NCI-H526 treated with DMSO at 0.1 percent for 48 hours (cell line): ENCODE data around the gene STRN3.
A peak's percentile ranks its signal among the peaks of the same experiment; 100 is the strongest.
"Not testable (repeated sequence)": the region's sequence is repeated elsewhere in the genome, so short reads cannot be mapped to it uniquely, and the experiment has no call there.

Experiments
- DNase-seq: peaks from one replicate; lab custom pipeline; 2025; lab: John Stamatoyannopoulos, UW

The STRN3 gene

GRCh38 chr14:31037709-31038221 lies 11.6 kb upstream of the STRN3 start:
- DNase-seq = no peak

- no peak for DNase-seq
Observed at GRCh38 chr14:31036552-31036951, 10.4 kb upstream of the STRN3 start.

GRCh38 chr14:31030469-31030868 lies 4.3 kb upstream of the STRN3 start:
- no peak for DNase-seq

DNA sequence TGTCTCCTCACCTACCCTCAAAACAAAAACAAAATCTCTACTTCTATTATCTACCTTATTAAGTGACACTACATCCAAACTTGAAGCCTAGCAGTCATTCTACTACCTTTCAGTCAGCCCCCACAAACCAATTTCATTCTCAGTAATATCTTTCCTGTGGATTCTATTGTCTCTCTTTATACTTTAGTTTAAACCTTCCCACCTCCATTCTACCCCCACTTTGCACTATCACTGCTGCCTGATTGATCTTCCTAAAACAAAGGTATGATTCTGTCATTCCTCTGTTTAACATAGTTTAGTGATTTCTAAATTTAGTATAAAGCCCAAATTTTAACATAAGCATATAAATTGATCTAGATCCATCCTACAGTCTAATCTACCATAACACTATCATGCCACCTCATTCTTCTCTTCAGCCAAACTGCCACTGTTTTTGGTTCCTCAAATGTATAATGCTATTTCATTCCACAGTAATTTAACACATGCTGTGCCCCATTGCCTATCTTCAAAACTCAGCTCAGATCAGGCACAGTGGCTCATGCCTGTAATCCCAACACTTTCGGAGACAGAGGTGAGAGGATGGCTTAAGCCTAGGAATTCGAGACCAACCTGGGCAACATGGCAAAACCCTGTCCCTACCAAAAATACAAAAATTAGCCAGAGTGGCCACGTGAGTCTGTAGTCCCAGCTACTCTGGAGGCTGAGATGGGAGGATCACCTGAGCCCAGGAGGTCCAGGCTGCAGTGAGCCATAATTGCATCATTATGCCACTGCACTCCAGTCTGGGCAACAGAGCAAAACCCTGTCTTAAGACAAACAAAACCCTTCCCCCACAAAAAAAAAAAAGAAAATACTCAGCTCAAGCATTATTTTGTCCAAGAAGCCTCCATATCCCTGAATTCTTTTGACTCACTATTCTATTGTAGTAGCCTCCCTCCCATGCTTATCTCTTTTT lies 3.1 kb upstream of the STRN3 start:
- no peak for DNase-seq

GRCh38 chr14:31027847-31028246 lies 1.7 kb upstream of the STRN3 start:
- no peak for DNase-seq

DNA sequence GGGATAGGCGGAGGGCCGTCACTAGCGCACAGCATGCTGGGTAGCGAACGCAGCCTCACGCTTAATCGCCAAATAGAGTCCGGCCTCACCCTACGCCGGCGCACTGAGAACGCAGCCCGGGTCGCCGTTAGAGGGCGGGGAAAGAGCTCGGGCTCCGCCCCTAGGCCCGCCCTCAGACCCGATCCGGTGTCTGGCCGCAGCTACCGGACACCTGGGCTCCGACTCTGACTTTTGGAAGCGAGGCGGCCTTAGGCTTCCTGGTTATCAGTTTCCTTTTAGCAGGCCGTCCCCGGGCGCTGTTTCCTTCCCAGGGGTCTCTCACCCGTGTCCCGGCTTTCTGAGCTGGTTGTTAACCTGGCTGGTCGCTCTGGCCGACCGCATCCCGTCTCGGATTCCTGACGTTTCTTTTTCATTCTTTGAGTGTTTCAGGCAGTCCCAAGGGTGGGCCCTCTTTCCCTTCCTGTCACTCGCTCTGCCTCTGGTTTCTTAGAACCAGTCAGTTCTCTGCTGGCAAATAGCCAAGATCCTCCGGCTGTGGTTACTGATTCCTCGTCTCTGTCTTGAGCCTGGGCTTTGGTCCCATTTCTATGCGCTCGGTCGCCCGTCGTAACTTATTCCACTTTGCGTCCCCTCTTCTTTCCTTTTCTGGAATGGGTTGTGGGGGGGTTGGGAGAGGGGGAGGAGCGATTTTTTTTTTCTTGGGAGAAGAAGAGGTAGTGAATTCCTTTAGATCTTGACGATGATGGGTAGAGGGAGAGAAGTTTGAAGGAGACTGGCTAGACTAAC lies 464 bp upstream of the STRN3 start:
- DNase-seq = peak; percentile 92

DNA sequence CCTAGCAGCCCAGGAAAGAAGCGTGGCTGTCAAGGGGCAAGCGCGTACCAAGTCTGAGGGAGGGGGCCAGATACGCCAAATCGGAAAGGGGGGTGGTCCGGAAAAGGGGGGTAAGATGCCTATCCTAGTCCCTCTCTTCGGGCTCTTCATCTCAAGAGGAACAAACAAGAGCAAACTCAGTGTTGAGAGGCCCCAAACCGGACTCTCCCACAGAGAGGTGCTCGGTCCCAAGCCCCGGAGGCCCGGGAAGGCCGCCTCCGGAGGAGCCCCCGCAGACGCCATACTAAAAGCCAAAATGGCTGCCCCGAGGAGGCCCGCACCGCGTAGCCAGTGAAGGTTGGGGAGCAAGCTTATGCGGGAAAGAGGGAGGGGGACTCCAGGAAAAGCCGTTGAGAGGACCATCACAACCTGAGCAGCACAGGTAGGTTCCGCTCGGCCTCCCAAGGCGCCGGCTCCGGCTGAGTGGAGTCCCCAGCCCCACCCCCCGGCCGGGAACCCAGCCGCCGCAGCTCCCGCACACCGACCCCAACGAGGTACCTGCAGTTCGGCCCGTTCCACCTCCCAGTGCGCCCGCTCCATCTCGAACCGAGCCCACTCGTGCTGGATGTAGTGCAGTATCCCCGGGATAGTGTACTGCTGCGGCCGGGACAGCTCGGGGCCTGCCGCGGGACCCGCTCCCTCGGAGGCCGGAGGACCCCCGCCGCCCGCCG lies 657 bp downstream of the STRN3 start, which contains the start of gene AP4S1:
Gene AP4S1 (plus strand): TSS at position 283 of the 710 bp plus-strand sequence. CDS start 40,548 bp downstream, outside the sequence.
- peak; percentile 35 for DNase-seq

- peak; percentile 31 for DNase-seq
Observed at GRCh38 chr14:31024577-31025366, 1.4 kb downstream of the STRN3 start.

DNA sequence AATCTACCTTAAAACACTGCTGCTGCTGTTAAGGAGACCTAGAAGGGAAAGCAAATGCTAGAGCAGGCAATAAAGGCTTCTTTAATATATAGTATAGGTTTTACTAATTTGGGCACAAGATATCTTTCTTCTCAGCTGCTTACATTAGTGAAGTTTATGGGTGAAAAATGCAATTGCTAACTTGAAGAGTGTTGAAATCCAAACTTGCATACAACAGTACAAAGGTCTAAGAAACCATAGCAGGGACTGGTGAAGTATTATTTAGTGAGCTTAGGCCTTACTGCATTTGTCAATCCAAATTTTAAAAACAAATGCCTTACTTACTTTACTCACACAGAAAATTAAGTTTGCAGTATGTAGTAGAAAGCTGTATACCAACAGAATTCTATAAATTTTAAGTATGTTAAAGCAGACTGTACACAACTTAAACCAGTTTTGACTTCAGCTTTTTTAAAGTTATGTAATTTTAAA lies 2.1 kb downstream of the STRN3 start:
- no peak for DNase-seq

- DNase-seq = no peak
Observed at GRCh38 chr14:31022386-31022785, 3.8 kb downstream of the STRN3 start.

- DNase-seq = no peak
Observed at GRCh38 chr14:31021576-31021949, 4.6 kb downstream of the STRN3 start.

- no peak for DNase-seq
Observed at GRCh38 chr14:31020834-31021575, 5.2 kb downstream of the STRN3 start.

DNA sequence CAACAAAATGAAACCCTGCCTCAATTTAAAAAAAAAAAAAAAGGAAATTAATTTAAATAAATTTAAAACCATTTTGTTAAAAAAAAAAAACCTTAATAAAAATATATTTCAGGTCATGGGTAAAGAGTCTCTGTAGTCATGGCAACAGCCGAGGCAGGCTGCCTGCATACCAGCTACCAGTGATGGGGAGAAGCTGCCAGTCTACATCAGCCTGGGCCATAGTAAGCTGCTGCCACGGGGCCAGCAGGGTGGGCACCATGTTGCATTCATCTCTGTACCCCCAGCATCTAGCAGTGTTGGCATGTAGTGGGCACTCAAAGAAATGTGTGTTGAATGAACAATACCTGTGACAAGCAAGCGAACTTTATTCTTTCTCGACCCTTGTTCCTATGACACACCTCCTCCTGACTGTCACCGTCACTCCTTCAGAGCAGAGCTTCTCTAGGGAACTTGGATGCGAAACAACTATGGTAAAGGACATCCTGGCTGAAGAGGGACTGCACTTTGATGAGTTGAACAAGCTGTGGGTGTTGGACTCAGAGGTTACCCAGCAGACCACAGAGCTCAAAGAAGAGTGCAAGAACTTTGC lies 8.0 kb downstream of the STRN3 start:
- DNase-seq = no peak

DNA sequence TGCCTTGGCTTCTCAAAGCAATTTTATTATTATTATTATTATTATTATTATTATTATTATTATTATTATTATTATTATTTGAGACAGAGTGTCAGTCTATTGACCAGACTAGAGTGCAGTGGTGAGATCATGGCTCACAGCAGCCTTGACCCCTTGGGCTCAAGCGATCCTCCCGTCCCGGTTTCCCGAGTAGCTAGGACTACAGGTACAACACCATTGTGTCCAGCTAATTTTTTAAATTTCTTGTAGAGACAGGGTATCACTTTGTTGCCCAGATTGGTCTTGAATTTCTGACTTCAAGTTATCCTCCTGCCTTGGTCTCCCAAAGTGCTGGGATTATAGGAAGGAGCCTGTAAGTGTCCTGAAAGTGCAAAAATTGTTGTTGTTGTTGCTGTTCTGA lies 12.3 kb downstream of the STRN3 start:
- DNase-seq = no peak

DNA sequence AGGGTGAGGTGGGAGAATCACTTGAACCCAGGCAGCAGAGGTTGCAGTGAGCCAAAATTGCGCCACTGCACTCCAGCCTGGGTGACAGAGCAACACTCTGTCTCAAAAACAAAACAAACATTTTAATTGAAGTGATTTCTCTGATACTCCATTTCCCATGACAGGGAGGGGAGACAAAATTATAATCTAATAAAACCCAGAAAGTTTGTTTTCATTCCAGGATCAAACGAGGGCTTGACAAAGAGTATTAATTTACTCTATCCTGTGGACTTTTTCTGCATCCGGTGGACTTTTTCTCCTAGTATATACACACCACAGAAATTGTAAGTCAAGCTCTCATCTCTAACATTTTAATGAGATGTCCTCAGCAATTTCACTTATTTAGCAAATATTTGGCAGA lies 15.2 kb downstream of the STRN3 start:
- no peak for DNase-seq

DNA sequence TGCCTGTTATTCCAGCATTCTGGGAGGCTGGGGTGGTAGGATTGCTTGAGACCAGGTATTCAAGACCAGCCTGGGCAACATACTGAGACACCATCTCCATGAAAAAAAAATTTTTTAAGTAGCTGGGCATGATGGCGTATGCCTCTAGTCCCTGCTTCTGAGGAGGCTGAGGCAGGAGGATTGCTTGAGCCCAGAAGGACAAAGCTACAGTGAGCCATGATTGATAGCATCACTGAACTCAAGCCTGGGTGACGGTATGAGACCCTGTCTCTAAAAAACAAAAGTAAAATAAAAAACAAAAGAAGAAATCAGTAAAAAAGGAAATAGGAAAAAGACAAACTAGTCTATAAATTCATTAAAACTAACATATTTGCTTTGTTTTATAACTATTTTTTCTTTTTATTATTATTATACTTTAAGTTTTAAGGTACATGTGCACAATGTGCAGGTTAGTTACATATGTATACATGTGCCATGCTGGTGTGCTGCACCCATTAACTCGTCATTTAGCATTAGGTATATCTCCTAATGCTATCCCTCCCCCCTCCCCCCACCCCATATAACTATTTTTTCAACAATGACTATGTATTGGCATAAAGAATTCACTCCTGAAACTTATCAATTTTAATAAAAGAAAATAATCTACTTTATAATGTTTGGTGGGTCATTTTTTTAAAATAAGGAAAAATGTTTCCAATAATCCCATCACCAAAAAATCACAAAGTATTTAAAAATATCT lies 16.2 kb downstream of the STRN3 start:
- no peak for DNase-seq

DNA sequence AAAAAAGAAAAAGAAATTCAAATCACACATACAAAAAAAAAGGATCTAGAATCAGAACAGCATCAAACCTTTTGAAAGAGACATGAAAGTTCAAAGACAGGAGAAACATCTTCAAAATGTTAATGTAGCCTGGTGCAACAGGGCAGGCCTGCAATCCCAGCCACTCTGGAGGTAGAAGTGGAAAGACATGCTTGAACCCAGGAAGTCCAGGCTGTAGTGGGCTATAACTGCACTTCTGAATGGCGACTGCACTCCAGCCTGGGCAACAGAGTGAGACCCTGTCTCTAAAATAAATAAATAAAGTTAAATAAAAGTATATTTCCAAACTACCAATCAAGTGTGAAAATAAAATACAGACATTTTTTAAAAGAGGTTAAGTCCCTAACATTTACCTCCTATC lies 19.5 kb downstream of the STRN3 start:
- DNase-seq = no peak

DNA sequence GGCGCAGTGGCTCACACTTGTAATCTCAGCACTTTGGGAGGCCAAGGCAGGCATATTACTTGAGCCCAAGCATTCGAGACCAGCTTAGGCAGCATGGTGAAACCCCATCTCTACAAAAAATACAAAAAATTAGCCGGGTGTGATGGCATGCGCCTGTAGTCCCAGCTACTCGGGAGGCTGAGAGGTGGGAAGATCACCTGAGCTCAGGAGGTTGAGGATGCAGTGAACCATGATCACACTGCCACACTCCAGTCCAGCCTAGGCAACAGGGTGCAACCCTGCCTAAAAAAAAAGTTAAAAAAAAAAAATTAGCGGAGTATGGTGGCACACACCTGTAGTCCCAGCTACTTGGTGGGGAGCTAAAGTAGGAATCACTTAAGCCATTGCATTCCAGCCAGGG lies 22.2 kb downstream of the STRN3 start:
- DNase-seq = not testable (repeated sequence)

DNA sequence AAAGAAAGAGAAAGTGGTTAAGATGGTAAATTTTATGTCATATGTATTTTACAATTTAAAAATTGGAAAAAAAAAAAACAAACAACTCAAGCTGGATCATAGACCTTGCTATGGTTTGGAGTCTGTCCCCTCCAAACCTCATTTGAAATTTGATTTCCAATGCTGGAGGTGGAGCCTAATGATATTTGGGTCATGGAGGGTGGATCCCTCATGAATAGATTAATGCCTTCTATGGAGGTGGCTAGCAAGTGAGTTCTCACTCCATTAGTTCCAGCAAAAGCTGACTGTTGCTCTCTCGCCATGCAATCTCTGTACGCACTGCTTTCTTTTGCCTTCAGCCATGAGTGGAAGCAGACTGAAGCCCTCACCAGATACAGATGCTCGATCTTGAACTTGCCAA lies 22.9 kb downstream of the STRN3 start:
- DNase-seq = no peak

GRCh38 chr14:31001339-31001658 lies 24.9 kb downstream of the STRN3 start:
- no peak for DNase-seq
